OCI-LY3 (cell line): ENCODE measurements around the gene DNAJC5.

Experiments used
- H2AFZ ChIP-seq: fragments of 200-600, 300-600 bp; shearing (Covaris generic); 2 replicates; pipeline ENCODE4 v1.6.0; 2014; ENCODE audit warnings: antibody characterized with exemption, low read depth, low read length
- H3K27ac ChIP-seq: fragments of 200-600, 300-600 bp; sonication (generic); 2 replicates; pipeline ENCODE4 v1.5.1; 2014; ENCODE audit warnings: mild to moderate bottlenecking, low read length, moderate library complexity, mixed read lengths
- H3K27me3 ChIP-seq: fragments of 200-600, 300-600 bp; sonication (generic); 2 replicates; pipeline ENCODE4 v1.6.1; 2014; ENCODE audit warnings: low read depth, low read length, mixed read lengths
- H3K36me3 ChIP-seq: fragments of 200-600, 300-600 bp; sonication (generic); replicated peaks from 2 replicates; pipeline ENCODE3; 2014; ENCODE audit warnings: low read depth, low read length, mixed read lengths
- H3K4me1 ChIP-seq: fragments of 300-600, 200-600 bp; sonication (generic); 2 replicates; pipeline ENCODE4 v1.6.1; 2014; ENCODE audit warnings: low read length, mixed read lengths
- H3K4me2 ChIP-seq: fragments of 200-600, 300-600 bp; sonication (generic); 2 replicates; pipeline ENCODE4 v1.6.1; 2014; ENCODE audit warnings: low read length, mixed read lengths
- H3K4me3 ChIP-seq: fragments of 300-600, 200-600 bp; sonication (generic); 2 replicates; pipeline ENCODE4 v1.5.1; 2014; ENCODE audit warnings: antibody characterized with exemption, mild to moderate bottlenecking, low read length, moderate library complexity
- H3K79me2 ChIP-seq: fragments of 300-600, 200-600 bp; shearing (Covaris generic); 2 replicates; pipeline ENCODE4 v1.6.1; 2014; ENCODE audit warnings: mild to moderate bottlenecking, low read length, mixed read lengths
- H3K9ac ChIP-seq: fragments of 300-600, 200-600 bp; shearing (Covaris generic); 2 replicates; pipeline ENCODE4 v1.6.0; 2014; ENCODE audit warnings: mild to moderate bottlenecking, low read length, moderate library complexity
- H3K9me3 ChIP-seq: fragments of 200-600, 300-600 bp; shearing (Covaris generic); 2 replicates; pipeline ENCODE4 v1.6.1; 2014; ENCODE audit warnings: low read length, mixed read lengths; ENCODE audit not compliant: insufficient read depth
- H4K20me1 ChIP-seq: fragments of 200-600, 300-600 bp; sonication (generic); 2 replicates; pipeline ENCODE4 v1.6.1; 2016; ENCODE audit warnings: low read length, mixed read lengths; ENCODE audit not compliant: insufficient read depth
- EZH2phosphoT487 ChIP-seq: fragments of 200-600 bp; shearing (Covaris generic); IDR thresholded peaks from 2 replicates; pipeline ENCODE4 v1.6.1; 2018; ENCODE audit warnings: antibody characterized with exemption, mixed run types, low read depth
- TF ChIP-seq, protein P1 (sequence below): fragments of 200-600, 300-600 bp; sonication (generic); IDR thresholded peaks from 2 replicates; pipeline ENCODE4 v1.5.1; 2014; ENCODE audit warnings: antibody characterized with exemption, low read length, low read depth

DNAJC5 gene

DNA sequence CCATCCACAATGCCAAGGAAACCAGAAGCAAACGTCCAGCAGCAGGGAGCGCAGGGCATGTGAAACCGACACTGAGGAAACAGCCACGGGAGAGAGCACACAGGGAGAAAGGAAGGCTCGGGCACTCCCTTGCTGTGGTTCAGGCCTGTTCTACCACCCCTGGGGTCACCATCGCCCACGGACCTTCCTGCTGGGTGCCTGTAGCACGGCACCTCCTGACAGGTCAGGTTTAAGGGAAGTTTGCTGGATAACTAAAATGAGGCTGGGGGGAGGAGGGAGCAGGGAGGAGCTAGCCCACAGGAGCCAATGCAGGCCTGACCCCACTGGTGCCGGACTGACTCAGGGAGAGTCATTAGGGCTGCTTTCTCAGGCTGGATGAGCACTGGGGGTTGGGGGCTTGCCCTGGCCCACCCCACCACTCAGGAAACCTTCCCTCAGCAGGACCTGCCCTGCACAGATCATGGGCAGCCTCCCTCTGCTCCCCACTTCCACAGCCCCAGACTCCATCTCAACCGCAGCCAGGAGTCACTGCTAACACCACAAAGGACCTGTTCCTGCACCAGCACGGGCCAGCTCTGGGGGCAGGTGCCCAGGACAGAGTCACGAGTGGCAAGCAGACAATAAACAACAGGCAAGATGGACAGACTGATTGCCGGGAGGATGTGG lies 59.0 kb downstream of the DNAJC5 start:
- TF ChIP-seq EZH2phosphoT487: no peak
- TF ChIP-seq, protein P1, sequence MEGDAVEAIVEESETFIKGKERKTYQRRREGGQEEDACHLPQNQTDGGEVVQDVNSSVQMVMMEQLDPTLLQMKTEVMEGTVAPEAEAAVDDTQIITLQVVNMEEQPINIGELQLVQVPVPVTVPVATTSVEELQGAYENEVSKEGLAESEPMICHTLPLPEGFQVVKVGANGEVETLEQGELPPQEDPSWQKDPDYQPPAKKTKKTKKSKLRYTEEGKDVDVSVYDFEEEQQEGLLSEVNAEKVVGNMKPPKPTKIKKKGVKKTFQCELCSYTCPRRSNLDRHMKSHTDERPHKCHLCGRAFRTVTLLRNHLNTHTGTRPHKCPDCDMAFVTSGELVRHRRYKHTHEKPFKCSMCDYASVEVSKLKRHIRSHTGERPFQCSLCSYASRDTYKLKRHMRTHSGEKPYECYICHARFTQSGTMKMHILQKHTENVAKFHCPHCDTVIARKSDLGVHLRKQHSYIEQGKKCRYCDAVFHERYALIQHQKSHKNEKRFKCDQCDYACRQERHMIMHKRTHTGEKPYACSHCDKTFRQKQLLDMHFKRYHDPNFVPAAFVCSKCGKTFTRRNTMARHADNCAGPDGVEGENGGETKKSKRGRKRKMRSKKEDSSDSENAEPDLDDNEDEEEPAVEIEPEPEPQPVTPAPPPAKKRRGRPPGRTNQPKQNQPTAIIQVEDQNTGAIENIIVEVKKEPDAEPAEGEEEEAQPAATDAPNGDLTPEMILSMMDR: no peak
- Histone ChIP-seq H4K20me1 (peaks cover 52% of the 10 kb centered on the region), H3K27ac (no peak overlapping the region), H2AFZ (no peak overlapping the region), H3K9ac (no peak overlapping the region), H3K4me3 (no peak overlapping the region), H3K9me3 (no peaks in the 10 kb centered on the region), H3K4me2 (no peak overlapping the region), H3K27me3 (no peaks in the 10 kb centered on the region), H3K4me1 (peaks cover 30% of the 10 kb centered on the region), H3K36me3 (peaks cover 3% of the 10 kb centered on the region), H3K79me2 (peaks cover 57% of the 10 kb centered on the region)

DNA sequence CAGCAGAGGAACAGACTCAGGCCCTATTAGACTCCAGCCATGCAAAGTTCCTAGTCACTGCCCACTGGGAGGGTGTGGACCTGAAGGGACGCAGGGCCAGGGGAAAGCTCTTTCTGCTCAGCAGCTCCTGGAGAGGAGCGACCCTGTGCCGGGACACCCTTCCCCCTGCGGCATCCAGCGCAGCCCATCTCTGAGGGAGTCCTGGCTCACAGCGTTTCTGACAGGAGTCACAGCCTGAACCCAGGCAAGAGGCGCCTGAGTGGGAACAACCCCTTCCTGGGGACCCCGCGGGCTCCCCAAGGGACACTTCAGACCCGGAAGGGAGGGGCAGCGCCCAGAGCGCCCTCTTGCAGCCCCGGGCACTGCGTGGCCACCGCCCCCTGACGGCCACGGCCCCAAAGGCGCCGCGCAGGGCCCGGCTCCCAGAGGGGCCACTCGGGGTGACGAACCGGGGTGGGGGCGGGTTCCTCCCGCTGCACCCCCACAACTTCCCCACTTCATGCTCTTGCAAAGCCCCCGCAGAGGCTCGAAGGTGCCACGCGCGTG lies 60.4 kb downstream of the DNAJC5 start:
- Histone ChIP-seq H3K4me2 (peak overlapping the region; percentile 72), H3K9me3 (no peaks in the 10 kb centered on the region), H3K36me3 (peaks cover 6% of the 10 kb centered on the region), H3K4me1 (peaks cover 17% of the 10 kb centered on the region), H3K79me2 (peaks cover 53% of the 10 kb centered on the region), H3K27ac (peak overlapping the region; percentile 58), H3K27me3 (no peaks in the 10 kb centered on the region), H3K9ac (peak overlapping the region; percentile 93), H3K4me3 (peak overlapping the region; percentile 86), H2AFZ (no peak overlapping the region), H4K20me1 (peaks cover 39% of the 10 kb centered on the region)
- TF ChIP-seq, protein P1: peak; percentile 51
- no peak for TF ChIP-seq EZH2phosphoT487

DNA sequence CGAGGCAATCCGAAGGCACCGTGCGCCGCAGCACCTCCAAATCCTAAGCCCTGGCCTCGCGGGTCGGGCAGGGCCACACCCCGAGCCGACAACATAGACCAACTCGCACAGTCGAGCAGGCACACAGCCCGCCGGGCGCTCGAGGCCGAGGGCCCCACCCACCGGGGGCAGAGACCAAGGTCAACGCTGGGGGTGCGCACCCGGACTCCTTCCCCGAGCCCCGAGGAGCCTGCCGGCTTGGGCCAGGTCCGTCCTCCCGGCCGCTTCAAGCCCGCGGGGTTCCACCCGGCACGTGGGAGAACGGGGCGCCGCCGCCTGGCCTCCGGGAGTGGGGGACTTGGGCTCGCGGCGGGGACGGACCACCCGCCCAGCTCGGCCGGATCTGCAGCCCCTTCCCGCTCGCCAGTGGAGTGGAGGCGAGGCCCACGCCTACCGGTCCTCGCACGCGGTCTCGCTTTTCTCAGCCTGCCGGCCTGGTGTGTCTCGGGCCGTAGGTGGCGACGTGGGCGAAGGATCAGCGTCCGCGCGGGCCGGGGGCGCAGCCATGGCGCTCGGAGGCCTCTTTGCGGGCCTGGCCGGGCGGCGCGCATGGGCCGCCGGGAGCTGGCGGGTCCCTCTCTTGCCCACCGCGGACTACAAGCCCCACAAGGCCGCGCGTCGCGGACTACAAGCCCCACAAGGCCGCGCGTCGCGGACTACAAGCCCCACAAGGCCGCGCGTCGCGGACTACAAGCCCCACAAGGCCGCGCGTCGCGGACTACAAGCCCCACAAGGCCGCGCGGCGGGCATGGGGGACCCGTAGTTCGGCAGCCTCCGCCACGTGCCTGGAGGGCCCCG lies 61.1 kb downstream of the DNAJC5 start, which contains the start of gene UCKL1:
UCKL1 (minus strand) TSS at position 590 of the 837 bp plus-strand sequence; CDS start at position 546, 44 bp downstream.
- no peaks in the 10 kb centered on the region for H3K27me3 ChIP-seq
- TF ChIP-seq, protein P1: peak; percentile 20; the same call in 1 of the 2 replicates
- TF ChIP-seq EZH2phosphoT487: no peak
- H3K4me1 ChIP-seq: peaks cover 17% of the 10 kb centered on the region
- H3K4me2 ChIP-seq: peak within 1 kb of the TSS; percentile 92
- H3K4me3 ChIP-seq: peak within 1 kb of the TSS; percentile 86
- H3K36me3 ChIP-seq: peaks cover 6% of the 10 kb centered on the region
- peaks cover 32% of the 10 kb centered on the region for H4K20me1 ChIP-seq
- peaks cover 46% of the 10 kb centered on the region for H3K79me2 ChIP-seq
- peak within 1 kb of the TSS; percentile 93 for H3K9ac ChIP-seq
- peak within 1 kb of the TSS; percentile 63 for H3K27ac ChIP-seq
- peak within 1 kb of the TSS; percentile 55; the same call in 1 of the 2 replicates for H2AFZ ChIP-seq
- no peaks in the 10 kb centered on the region for H3K9me3 ChIP-seq

DNA sequence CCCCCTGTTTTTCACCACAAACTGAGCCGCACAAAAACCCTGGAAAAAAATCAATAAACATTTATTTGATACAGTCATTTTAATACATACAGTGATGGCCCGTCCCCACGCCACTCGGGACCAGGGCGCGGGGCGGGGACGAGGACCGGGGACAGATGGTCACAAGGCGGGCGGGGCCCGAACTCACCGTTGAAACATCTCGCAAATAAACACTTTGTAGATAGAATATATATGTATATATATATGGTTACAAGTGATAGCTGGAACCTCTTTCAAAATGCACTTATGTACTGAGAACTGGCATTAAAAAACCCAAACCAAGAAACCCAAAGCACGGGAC lies 61.7 kb downstream of the DNAJC5 start:
- H3K79me2 ChIP-seq: peaks cover 40% of the 10 kb centered on the region
- peaks cover 10% of the 10 kb centered on the region for H3K36me3 ChIP-seq
- no peaks in the 10 kb centered on the region for H3K27me3 ChIP-seq
- H2AFZ ChIP-seq: no peak overlapping the region
- no peaks in the 10 kb centered on the region for H3K9me3 ChIP-seq
- peaks cover 26% of the 10 kb centered on the region for H4K20me1 ChIP-seq
- peak overlapping the region; percentile 92 for H3K4me2 ChIP-seq
- H3K4me3 ChIP-seq: peak overlapping the region; percentile 80
- H3K9ac ChIP-seq: peak overlapping the region; percentile 60
- TF ChIP-seq, protein P1: no peak
- TF ChIP-seq EZH2phosphoT487: no peak
- peak overlapping the region; percentile 63 for H3K27ac ChIP-seq
- H3K4me1 ChIP-seq: peaks cover 17% of the 10 kb centered on the region
